Thyroid gland (tissue), 4 donors: Measurements from ENCODE around the gene MAP3K5. TPM values are rescaled to one million over a fixed set of nuclear protein-coding genes. Genes with fewer than 3 reads are reported as not detected.

Experiments used
- DNase-seq, 2 donors: peaks; one replicate each; pipeline ENCODE4 v3.0.0-alpha.2; 2019
- H3K27ac ChIP-seq, 3 donors: fragments of 200-600 bp; sonication (generic); 1 replicate in 2 of 3; 2 replicates in 1 of 3; pipeline ENCODE4 v1.5.1; 2016 to 2019; ENCODE audit warnings: mild to moderate bottlenecking in 1 of 3, moderate library complexity in 1 of 3
- H3K27me3 ChIP-seq: fragments of 200-600 bp; sonication (generic); one replicate; pipeline ENCODE4 v1.5.1; 2019
- H3K36me3 ChIP-seq, 2 donors: fragments of 200-600 bp; sonication (generic); one replicate each; pipeline ENCODE4 v1.5.1; 2016 to 2019
- H3K4me1 ChIP-seq, 2 donors: fragments of 200-600 bp; sonication (generic); one replicate each; pipeline ENCODE4 v1.5.1; 2017 to 2019
- H3K4me3 ChIP-seq, 3 donors: fragments of 200-600 bp; sonication (generic); replicated peaks in 1 of 3; 1 replicate in 2 of 3; 2 replicates in 1 of 3; pipeline ENCODE4 v1.5.1; 2016; ENCODE audit warnings: mild to moderate bottlenecking in 1 of 3
- H3K9me3 ChIP-seq: fragments of 200-600 bp; sonication (generic); one replicate; pipeline ENCODE4 v1.5.1; 2017
- POLR2A ChIP-seq, 2 donors: fragments of 450-650 bp; IDR thresholded peaks; one replicate each; pipeline ENCODE4 v1.6.1; 2017; ENCODE audit warnings: antibody characterized with exemption in 2 of 2, mild to moderate bottlenecking in 2 of 2, moderate library complexity in 1 of 2
- WGBS, 2 donors: methylation state at CpG; one replicate each; pipeline ENCODE4 v1.1.5; 2017; 5-methylcytosine and 5-hydroxymethylcytosine counted together
- intact Hi-C: fragments of 100-400 bp; cut with DNase I; formaldehyde crosslinking; loops from one replicate; pipeline ENCODE4 v1.15.1; 2023
- total RNA-seq, 4 donors: library from RNA; depleted of rRNA; stranded (reverse); fragments of >200 nt; gene quantifications; one replicate each; pipeline ENCODE4 v1.2.3, GENCODE V29; 2016
- TF ChIP-seq, protein P1 (sequence below), 6 experiments: fragments of 200-600 bp in 3 of 6; fragments of 450-650 bp in 3 of 6; sonication (generic) in 3 of 6; IDR thresholded peaks; one replicate each; pipeline ENCODE4 v1.5.1; 2016 to 2019; ENCODE audit warnings: antibody characterized with exemption in 6 of 6, mild to moderate bottlenecking in 2 of 6, inconsistent platforms in 1 of 6, moderate library complexity in 1 of 6

Gene MAP3K5
- total RNA-seq, 4 donors from 2014 or later: 28.1 to 68.0 (median 46.5) TPM

DNA sequence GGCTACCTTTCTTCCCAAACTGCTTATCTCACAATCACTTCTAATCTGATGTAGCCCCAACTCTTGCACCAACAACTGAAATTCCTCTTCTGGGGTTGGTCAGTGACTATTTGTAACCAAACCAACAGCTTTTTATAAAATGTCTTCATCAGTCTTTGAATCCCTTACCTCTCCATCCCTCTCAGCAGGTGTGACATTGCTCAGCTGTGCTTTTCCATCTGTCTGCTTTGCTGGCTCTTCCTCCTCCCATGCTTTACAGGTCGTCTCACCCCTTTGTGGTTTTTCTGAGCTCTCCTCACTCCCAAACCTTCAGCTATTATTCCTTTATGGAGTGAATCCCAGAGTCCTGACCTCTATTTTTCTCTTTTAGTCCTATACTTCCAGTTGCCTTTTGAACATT lies 248.0 kb downstream of the MAP3K5 start:
- intact Hi-C loops: no loop called here
- Histone ChIP-seq H3K9me3 (no peaks in the 10 kb centered on the region), H3K36me3 (no peaks in the 10 kb centered on the region), H3K4me3 (no peak overlapping the region), H3K27ac (no peak overlapping the region), H3K4me1 (peaks cover 0 to 9% of the 10 kb centered on the region in 2 donors), H3K27me3 (no peaks in the 10 kb centered on the region)
- WGBS, 2 donors: 50 to 51% methylated on average over 1 of the region's 1 CpG
- TF ChIP-seq, protein P1, sequence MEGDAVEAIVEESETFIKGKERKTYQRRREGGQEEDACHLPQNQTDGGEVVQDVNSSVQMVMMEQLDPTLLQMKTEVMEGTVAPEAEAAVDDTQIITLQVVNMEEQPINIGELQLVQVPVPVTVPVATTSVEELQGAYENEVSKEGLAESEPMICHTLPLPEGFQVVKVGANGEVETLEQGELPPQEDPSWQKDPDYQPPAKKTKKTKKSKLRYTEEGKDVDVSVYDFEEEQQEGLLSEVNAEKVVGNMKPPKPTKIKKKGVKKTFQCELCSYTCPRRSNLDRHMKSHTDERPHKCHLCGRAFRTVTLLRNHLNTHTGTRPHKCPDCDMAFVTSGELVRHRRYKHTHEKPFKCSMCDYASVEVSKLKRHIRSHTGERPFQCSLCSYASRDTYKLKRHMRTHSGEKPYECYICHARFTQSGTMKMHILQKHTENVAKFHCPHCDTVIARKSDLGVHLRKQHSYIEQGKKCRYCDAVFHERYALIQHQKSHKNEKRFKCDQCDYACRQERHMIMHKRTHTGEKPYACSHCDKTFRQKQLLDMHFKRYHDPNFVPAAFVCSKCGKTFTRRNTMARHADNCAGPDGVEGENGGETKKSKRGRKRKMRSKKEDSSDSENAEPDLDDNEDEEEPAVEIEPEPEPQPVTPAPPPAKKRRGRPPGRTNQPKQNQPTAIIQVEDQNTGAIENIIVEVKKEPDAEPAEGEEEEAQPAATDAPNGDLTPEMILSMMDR (IDR thresholded peaks at IDR 0.05): no peak
- TF ChIP-seq POLR2A (IDR thresholded peaks at IDR 0.05): no peak
- no peak for DNase-seq

DNA sequence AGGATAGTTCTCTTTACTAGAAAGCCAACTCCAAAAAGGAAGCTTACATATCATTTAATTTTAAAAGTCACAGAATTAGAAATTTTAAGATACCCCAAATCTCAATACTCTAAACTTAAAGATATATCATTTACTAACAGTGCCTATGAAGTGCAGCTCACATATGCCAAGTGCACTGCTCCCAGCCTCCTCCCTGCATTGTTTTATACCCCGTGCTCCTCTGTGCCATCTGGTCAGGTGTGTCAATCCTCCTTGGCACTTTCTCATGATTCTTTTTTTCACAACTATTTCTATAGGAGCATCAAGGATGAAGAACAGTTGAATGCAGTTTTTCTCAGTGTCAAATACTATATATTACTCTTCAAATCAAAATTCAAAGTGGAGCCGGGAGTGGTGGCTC lies 250.9 kb downstream of the MAP3K5 start:
- no peaks in the 10 kb centered on the region for H3K27me3 ChIP-seq
- 91 to 96% methylated on average over 2 of the region's 2 CpGs for WGBS, 2 donors
- DNase-seq: no peak
- intact Hi-C loops: no loop called here
- H3K27ac ChIP-seq: no peak overlapping the region
- no peaks in the 10 kb centered on the region for H3K9me3 ChIP-seq
- H3K36me3 ChIP-seq: no peaks in the 10 kb centered on the region
- no peak overlapping the region for H3K4me3 ChIP-seq
- peaks cover 0 to 9% of the 10 kb centered on the region in 2 donors for H3K4me1 ChIP-seq
- no peak for TF ChIP-seq POLR2A (IDR thresholded peaks at IDR 0.05)
- TF ChIP-seq, protein P1 (IDR thresholded peaks at IDR 0.05): no peak

DNA sequence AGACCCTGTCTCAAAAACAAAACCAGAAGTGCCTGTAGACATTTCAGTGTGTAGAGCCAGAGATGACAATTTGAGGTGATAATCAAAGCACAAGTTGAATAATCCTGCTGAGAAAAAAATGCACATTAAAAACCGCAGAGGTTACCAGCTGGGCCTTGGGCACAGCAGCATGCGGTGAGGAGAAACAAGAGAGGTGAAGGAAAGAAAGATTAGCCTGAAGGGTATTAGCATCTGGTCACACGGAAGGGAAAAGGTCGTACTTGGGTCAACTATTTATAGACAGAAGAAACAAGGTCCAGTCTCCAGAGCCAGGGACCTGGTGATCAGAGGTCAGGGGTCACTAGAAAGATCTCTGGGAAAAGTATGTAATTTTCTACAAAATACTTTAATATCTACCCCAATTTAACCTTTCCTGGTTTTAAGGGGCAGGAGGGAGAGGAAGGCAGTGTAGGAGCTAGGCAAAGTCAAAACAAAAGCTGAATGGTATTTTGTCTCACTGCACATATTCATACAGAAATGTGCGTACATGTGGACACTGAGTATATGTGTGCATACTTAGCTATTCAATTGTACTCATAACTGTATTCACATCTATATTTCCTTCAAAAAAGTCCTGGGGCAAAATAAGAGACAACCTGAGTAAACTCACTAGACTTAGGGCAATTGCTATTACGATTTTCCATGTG lies 252.2 kb downstream of the MAP3K5 start:
- no peaks in the 10 kb centered on the region for H3K9me3 ChIP-seq
- H3K36me3 ChIP-seq: no peaks in the 10 kb centered on the region
- DNase-seq: no peak
- H3K4me1 ChIP-seq: peaks cover 0 to 9% of the 10 kb centered on the region in 2 donors
- H3K27ac ChIP-seq: peak overlapping the region in 1 of 3 donors; percentile 4
- WGBS, 2 donors: 70 to 74% methylated on average over 6 of the region's 6 CpGs
- no peak overlapping the region for H3K4me3 ChIP-seq
- TF ChIP-seq, protein P1 (IDR thresholded peaks at IDR 0.05): no peak
- no peak for TF ChIP-seq POLR2A (IDR thresholded peaks at IDR 0.05)
- H3K27me3 ChIP-seq: no peaks in the 10 kb centered on the region
- intact Hi-C loops: no loop called here

DNA sequence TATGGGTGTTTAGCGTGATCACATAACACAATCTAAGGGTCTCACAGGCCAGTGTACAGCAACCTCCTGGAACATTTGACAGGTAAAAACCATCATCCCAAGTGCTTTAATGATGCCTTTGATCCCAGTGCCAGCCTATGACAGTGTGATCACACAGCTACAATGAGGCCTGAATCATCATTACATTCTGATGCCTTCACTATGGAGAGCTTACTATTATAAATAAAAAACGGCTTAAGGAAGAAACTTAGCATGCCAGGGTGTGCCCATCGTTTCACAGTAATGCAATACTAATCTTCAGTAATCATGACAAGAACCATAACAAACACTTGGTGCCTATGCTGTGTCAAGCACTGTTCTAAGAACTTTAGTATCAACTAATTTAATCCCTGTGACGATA lies 253.4 kb downstream of the MAP3K5 start:
- H3K27me3 ChIP-seq: no peaks in the 10 kb centered on the region
- DNase-seq: no peak
- intact Hi-C loops: no loop called here
- no peak overlapping the region for H3K4me3 ChIP-seq
- H3K27ac ChIP-seq: no peak overlapping the region
- TF ChIP-seq POLR2A (IDR thresholded peaks at IDR 0.05): no peak
- TF ChIP-seq, protein P1 (IDR thresholded peaks at IDR 0.05): no peak
- H3K9me3 ChIP-seq: no peaks in the 10 kb centered on the region
- WGBS, 2 donors: 94 to 95% methylated on average over 4 of the region's 4 CpGs
- H3K4me1 ChIP-seq: peaks cover 0 to 9% of the 10 kb centered on the region in 2 donors
- no peaks in the 10 kb centered on the region for H3K36me3 ChIP-seq

DNA sequence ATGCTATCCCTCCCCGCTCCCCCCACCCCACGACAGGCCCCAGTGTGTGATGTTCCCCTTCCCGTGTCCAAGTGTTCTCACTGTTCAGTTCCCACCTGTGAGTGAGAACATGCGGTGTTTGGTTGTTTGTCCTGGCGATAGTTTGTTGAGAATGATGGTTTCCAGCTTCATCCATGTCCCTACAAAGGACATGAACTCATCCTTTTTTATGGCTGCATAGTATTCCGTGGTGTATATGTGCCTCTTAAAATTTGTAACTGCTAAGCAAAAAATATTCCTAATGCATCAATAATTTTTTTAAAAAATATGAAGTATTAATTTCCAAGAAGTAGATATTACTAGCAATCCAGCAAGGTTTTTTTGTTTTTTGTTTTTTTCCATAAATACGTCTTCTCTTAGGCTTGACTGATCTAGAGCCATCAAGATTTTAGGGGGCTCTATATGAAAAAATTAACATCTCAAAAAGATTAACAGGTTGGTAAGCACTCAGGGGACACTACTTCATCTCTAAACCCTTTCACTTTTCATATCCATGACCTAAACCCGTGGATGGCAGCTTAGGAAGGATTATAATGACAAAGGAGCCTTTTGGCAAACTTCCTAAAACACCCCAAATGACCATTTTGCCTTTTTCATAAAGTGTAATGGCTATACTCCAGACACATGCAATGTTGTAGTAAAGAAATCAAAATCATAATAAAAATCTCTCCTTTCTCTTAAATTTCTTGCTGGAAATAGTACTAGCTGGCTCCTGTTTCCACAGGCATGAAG lies 256.2 kb downstream of the MAP3K5 start:
- H3K27ac ChIP-seq: no peak overlapping the region
- TF ChIP-seq, protein P1 (IDR thresholded peaks at IDR 0.05): no peak
- no peak for TF ChIP-seq POLR2A (IDR thresholded peaks at IDR 0.05)
- intact Hi-C loops: no loop called here
- H3K9me3 ChIP-seq: no peaks in the 10 kb centered on the region
- peaks cover 0 to 9% of the 10 kb centered on the region in 2 donors for H3K4me1 ChIP-seq
- H3K4me3 ChIP-seq: no peak overlapping the region
- no peaks in the 10 kb centered on the region for H3K27me3 ChIP-seq
- WGBS, 2 donors: 94 to 97% methylated on average over 8 of the region's 8 CpGs
- no peak for DNase-seq
- no peaks in the 10 kb centered on the region for H3K36me3 ChIP-seq
